PC-9 (cell line): Measurements from ENCODE around the gene OPHN1.

ENCODE experiments used
- CTCF ChIP-seq: fragments of 200-600 bp; sonication (generic); conservative IDR thresholded peaks from 2 replicates; pipeline ENCODE4 v1.6.1; 2017; ENCODE audit warnings: mixed run types, antibody characterized with exemption, mild to moderate bottlenecking, moderate library complexity
- EZH2 ChIP-seq: fragments of 200-600 bp; sonication (generic); IDR thresholded peaks from 2 replicates; pipeline ENCODE4 v1.8.0; 2017; ENCODE audit warnings: antibody characterized with exemption, low read depth

GRCh38 chrX:68383540-68383939, 49.8 kb downstream of the OPHN1 start:
- TF ChIP-seq CTCF (no peak), EZH2 (no peak)
